K562 (cell line): ENCODE data around the gene CCDC136. TPM values are rescaled to one million over a fixed set of nuclear protein-coding genes. Genes with fewer than 3 reads are reported as not detected.

Experiments used
- ATAC-seq: fragments of 200-7000 bp; cut with Tn5 transposase; 3 replicates; pipeline ENCODE4 v1.9.1; 2020; ENCODE audit warnings: moderate library complexity
- BruUV-seq: library from RNA; stranded (reverse); fragments of 400-500 nt; replicated peaks from 2 replicates; lab custom pipeline; 2021; lab: Mats Ljungman, UMichigan
- CTCF ChIA-PET: fragments of 300-600 bp; formaldehyde crosslinking; extraction: SDS; loops from one replicate; lab custom pipeline; 2021; ENCODE audit warnings: low intra/inter-chr PET ratio; lab: Yijun Ruan, JAX
- POLR2A ChIA-PET: fragments of 300-600, 350-650 bp; sonication (Branson Sonifier 250); formaldehyde crosslinking; extraction: SDS; loops from one replicate; lab custom pipeline; 2021; ENCODE audit warnings: antibody characterized with exemption, inconsistent platforms; lab: Yijun Ruan, JAX
- DNase-seq, 4 experiments: peaks; one replicate each; pipeline versions ENCODE4 v3.0.0 to v3.0.0-alpha.2; 2011 to 2018; ENCODE audit warnings: low spot score in 3 of 4, mixed read lengths in 3 of 4; ENCODE audit errors: extremely low read depth in 1 of 4
- FAIRE-seq: peaks from 2 replicates; lab custom pipeline; 2011; peaks lifted over from hg19 to GRCh38; lab: Jason Lieb, UNC
- H2AFZ ChIP-seq: 2 replicates; pipeline ENCODE4 v1.6.0; 2011; ENCODE audit warnings: low read depth, low read length, control low read depth, inconsistent platforms
- H3K27ac ChIP-seq: fragments of 200-600 bp; 3 replicates; pipeline ENCODE4 v1.8.0; 2011; ENCODE audit warnings: low read depth, mild to moderate bottlenecking, control low read depth, inconsistent platforms, low read length, moderate library complexity, mixed read lengths; ENCODE audit errors: extremely low read depth
- H3K27me3 ChIP-seq, 2 experiments: fragments of 300-600 bp in 1 of 2; 2 replicates in 1 of 2; 3 replicates in 1 of 2; pipeline versions ENCODE4 v1.6.0 to v1.8.0; 2011; ENCODE audit warnings: inconsistent platforms in 2 of 2, low read length in 2 of 2, mild to moderate bottlenecking in 1 of 2, mixed read lengths in 1 of 2, moderate library complexity in 1 of 2; ENCODE audit not compliant: control insufficient read depth in 2 of 2, insufficient read depth in 2 of 2
- H3K36me3 ChIP-seq: fragments of 300-600 bp; 3 replicates; pipeline ENCODE4 v1.8.0; 2011; ENCODE audit warnings: mild to moderate bottlenecking, low read length, inconsistent platforms; ENCODE audit not compliant: control insufficient read depth, insufficient read depth
- H3K4me1 ChIP-seq, 2 experiments: fragments of 200-600 bp in 1 of 2; replicated peaks in 1 of 2; 2 replicates in 1 of 2; 3 replicates in 1 of 2; pipeline versions ENCODE4 v1.5.1 to v1.8.0; 2011; ENCODE audit warnings: inconsistent platforms in 2 of 2, low read length in 2 of 2, mild to moderate bottlenecking in 1 of 2, mixed read lengths in 1 of 2, moderate library complexity in 1 of 2; ENCODE audit not compliant: control insufficient read depth in 2 of 2, insufficient read depth in 2 of 2
- H3K4me2 ChIP-seq: 2 replicates; pipeline ENCODE4 v1.6.1; 2011; ENCODE audit warnings: low read length, control low read depth, inconsistent platforms, mixed read lengths; ENCODE audit not compliant: insufficient read depth
- H3K4me3 ChIP-seq: fragments of 200-600 bp; sonication (generic), shearing (Covaris generic); 2 replicates; pipeline ENCODE4 v1.5.1; 2016; ENCODE audit warnings: control low read depth, inconsistent platforms
- H3K79me2 ChIP-seq: fragments of 200-600 bp; 3 replicates; pipeline ENCODE4 v1.8.0; 2011; ENCODE audit warnings: low read length, inconsistent platforms; ENCODE audit not compliant: control insufficient read depth, insufficient read depth
- H3K9ac ChIP-seq, 2 experiments: 2 replicates each; pipeline versions ENCODE4 v1.6.0 to v1.6.1; 2011; ENCODE audit warnings: low read depth in 2 of 2, low read length in 2 of 2, control low read depth in 1 of 2, inconsistent platforms in 1 of 2, mild to moderate bottlenecking in 1 of 2, mixed read lengths in 1 of 2; ENCODE audit not compliant: insufficient read depth in 1 of 2
- H3K9me1 ChIP-seq: one replicate; pipeline ENCODE4 v1.6.0; 2011; ENCODE audit warnings: inconsistent platforms, mild to moderate bottlenecking, low read length, moderate library complexity; ENCODE audit not compliant: control insufficient read depth, insufficient read depth
- H3K9me3 ChIP-seq: replicated peaks from 2 replicates; pipeline ENCODE4 v1.5.1; 2011; ENCODE audit warnings: low read depth, low read length, inconsistent platforms; ENCODE audit not compliant: control insufficient read depth, insufficient read depth
- H4K20me1 ChIP-seq: replicated peaks from 2 replicates; pipeline ENCODE4 v1.6.1; 2011; ENCODE audit warnings: low read length, inconsistent platforms, mixed read lengths; ENCODE audit not compliant: control insufficient read depth, insufficient read depth
- BCOR ChIP-seq: fragments of 450-650 bp; IDR thresholded peaks from 2 replicates; pipeline ENCODE4 v1.6.1; 2016
- CREB5 ChIP-seq: fragments of 250-450 bp; sonication (Bioruptor Pico); IDR thresholded peaks from 2 replicates; pipeline ENCODE4 v1.5.0; 2020; ENCODE audit warnings: mild to moderate bottlenecking
- ETV5 ChIP-seq: sonication (generic); formaldehyde crosslinking; IDR thresholded peaks from 2 replicates; pipeline ENCODE4 v1.4.0; 2020; ENCODE audit warnings: low read depth, mild to moderate bottlenecking, missing genetic modification reagents
- KAT2B ChIP-seq: IDR thresholded peaks from one replicate; pipeline ENCODE4 v1.6.1; 2012; ENCODE audit warnings: low read depth, mild to moderate bottlenecking, control low read depth, inconsistent platforms, low read length, moderate library complexity
- MAX ChIP-seq: sonication (generic); formaldehyde crosslinking; IDR thresholded peaks from 2 replicates; pipeline ENCODE4 v1.9.0; 2022; ENCODE audit warnings: mild to moderate bottlenecking, missing genetic modification reagents
- RBM17 ChIP-seq: fragments of 200-400 bp; formaldehyde crosslinking; IDR thresholded peaks from 2 replicates; pipeline ENCODE4 v1.6.1; 2017; ENCODE audit warnings: low read depth, mild to moderate bottlenecking, low read length, borderline replicate concordance
- WGBS: fragments of 100-300 bp; shearing (Covaris generic); methylation state at CpG from one replicate; pipeline ENCODE4 v1.1.6; 2016; ENCODE audit warnings: low coverage, mixed read lengths; ENCODE audit not compliant: insufficient coverage; ENCODE audit errors: missing lambda C conversion rate; 5-methylcytosine and 5-hydroxymethylcytosine counted together
- in situ Hi-C: fragments of 300-500 bp; cut with MboI; formaldehyde crosslinking; loops from 4 replicates; pipeline ENCODE4 v1.15.0; 2018; ENCODE audit warnings: inconsistent platforms, mixed read lengths
- intact Hi-C: fragments of 100-400 bp; cut with micrococcal nuclease; formaldehyde crosslinking; loops from 2 replicates; pipeline ENCODE4 v1.14.2; 2022
- polyA plus RNA-seq, 8 experiments: library from polyadenylated mRNA; depleted of rRNA in 4 of 8; stranded (reverse) in 5 of 8; unstranded in 3 of 8; fragments of >200 nt; fragmentation: Nextera tagmentation in 2 of 8; fragmentation: Illumina TruSeq in 1 of 8; extraction: Ambion mirVana in 2 of 8; extraction: Trizol in 1 of 8; gene quantifications; 2 replicates each; pipeline versions ENCODE4 v1.2.1 to v1.2.3, GENCODE V29; 2011 to 2014; ENCODE audit warnings: inconsistent platforms in 1 of 8, missing spikeins in 1 of 8
- total RNA-seq, 7 experiments: library from RNA; depleted of rRNA in 6 of 7; stranded (reverse); fragments of >200 nt in 6 of 7; fragmentation: Illumina TruSeq in 2 of 7; extraction: Trizol in 2 of 7; gene quantifications; 2 replicates each; pipeline versions ENCODE4 v1.2.1 to v1.2.3, GENCODE V29; 2011 to 2021; ENCODE audit warnings: low replicate concordance in 1 of 7

Gene CCDC136
- total and polyA plus RNA-seq, 9 of the 15 experiments (the other 6 are each of a cell fraction or from before 2014, with no cell fraction given), result 2.4 to 40.8 (median 26.5) TPM

GRCh38 chr7:128863433-128863989 is 71.7 kb downstream of the CCDC136 start (continued):
- TF ChIP-seq BCOR, result peak; percentile 51; the same call in 1 of the 2 replicates

GRCh38 chr7:128865303-128865702 is 73.5 kb downstream of the CCDC136 start:
- no peak overlapping the region for H2AFZ ChIP-seq
- BruUV-seq, result TSS peak; percentile 35
- FAIRE-seq, result no peak
- TF ChIP-seq KAT2B, result no peak
- TF ChIP-seq RBM17, result no peak
- TF ChIP-seq MAX, result 0 out of 2 replicates have a peak, but pooled peaks have one; percentile 26
- no peak for TF ChIP-seq ETV5
- TF ChIP-seq CREB5 (CRISPR knock-in tag), result no peak
- ChIA-PET POLR2A (interaction anchor here (1.0 to 7.1 kb wide), 2 partner anchors 80 to 125 kb away, joined by 3 to 40 read pairs; partner anchors contain the start of gene CALU), CTCF (no interaction called here)
- ATAC-seq, result no peak
- in situ Hi-C loops (no loop called here), intact Hi-C loops (no loop called here)
- H3K36me3 ChIP-seq, result peaks cover 45% of the 10 kb centered on the region
- no peaks in the 10 kb centered on the region for H3K9me3 ChIP-seq
- no peak overlapping the region for H3K27ac ChIP-seq
- DNase-seq, result no peak
- no peak overlapping the region for H3K4me2 ChIP-seq
- WGBS, result 95% methylated on average over 12 of the region's 12 CpGs
- peak overlapping the region in 1 of 2 experiments; percentile 57; a peak in 1 of 4 replicates for H3K9ac ChIP-seq
- peaks cover 20 to 50% of the 10 kb centered on the region in 2 experiments for H3K4me1 ChIP-seq
- H4K20me1 ChIP-seq, result no peaks in the 10 kb centered on the region; the same call in 1 of the 2 replicates
- peaks cover 46% of the 10 kb centered on the region for H3K79me2 ChIP-seq
- no peak overlapping the region for H3K4me3 ChIP-seq
- no peaks in the 10 kb centered on the region for H3K9me1 ChIP-seq
- no peaks in the 10 kb centered on the region for H3K27me3 ChIP-seq
